Prostate gland (tissue), 2 donors: ENCODE measurements around the gene TEX52. TPM values are rescaled to one million over a fixed set of nuclear protein-coding genes. Genes with fewer than 3 reads are reported as not detected.

ENCODE experiments used
- DNase-seq: peaks from one replicate; pipeline ENCODE4 v3.0.0-alpha.2; 2019; ENCODE audit warnings: low spot score
- H3K27ac ChIP-seq, 2 donors: fragments of 200-600 bp; sonication (generic); 2 replicates each; pipeline ENCODE4 v1.5.1; 2017 to 2019
- H3K27me3 ChIP-seq: fragments of 200-600 bp; sonication (generic); replicated peaks from 2 replicates; pipeline ENCODE4 v1.5.1; 2019; ENCODE audit not compliant: insufficient read depth
- H3K36me3 ChIP-seq, 2 donors: fragments of 200-600 bp; sonication (generic); 1 replicate in 1 of 2; 2 replicates in 1 of 2; pipeline versions ENCODE4 v1.5.1 to v1.8.1; 2017 to 2019
- H3K4me1 ChIP-seq: fragments of 200-600 bp; sonication (generic); replicated peaks from 2 replicates; pipeline ENCODE4 v1.5.1; 2019
- H3K4me3 ChIP-seq, 2 donors: fragments of 200-600 bp; sonication (generic); 2 replicates each; pipeline ENCODE4 v1.5.1; 2017 to 2019
- H3K9me3 ChIP-seq: fragments of 200-600 bp; sonication (generic); 2 replicates; pipeline ENCODE4 v1.5.1; 2017
- CTCF ChIP-seq, 4 experiments: fragments of 200-600 bp in 2 of 4; fragments of 450-650 bp in 2 of 4; sonication (generic) in 2 of 4; IDR thresholded peaks; 1 replicate in 3 of 4; 2 replicates in 1 of 4; pipeline ENCODE4 v1.5.1; 2016 to 2019; ENCODE audit warnings: antibody characterized with exemption in 4 of 4, mild to moderate bottlenecking in 2 of 4, moderate library complexity in 2 of 4
- POLR2A ChIP-seq: fragments of 450-650 bp; IDR thresholded peaks from one replicate; pipeline ENCODE4 v1.6.1; 2016; ENCODE audit warnings: antibody characterized with exemption, mild to moderate bottlenecking
- POLR2AphosphoS5 ChIP-seq: sonication (generic); formaldehyde crosslinking; IDR thresholded peaks from one replicate; pipeline ENCODE4 v1.6.1; 2017; ENCODE audit warnings: antibody characterized with exemption
- WGBS: methylation state at CpG from one replicate; pipeline ENCODE4 v1.1.5; 2018; 5-methylcytosine and 5-hydroxymethylcytosine counted together
- intact Hi-C: fragments of 100-400 bp; cut with DNase I; formaldehyde crosslinking; loops from one replicate; pipeline ENCODE4 v1.14.2; 2022
- total RNA-seq, 2 donors: library from RNA; depleted of rRNA; stranded (reverse); fragments of >200 nt; gene quantifications; one replicate each; pipeline ENCODE4 v1.1.0, GENCODE V29; 2016

The TEX52 gene
- total RNA-seq, 2 donors from 2014 or later: 0.85 TPM; not detected in 1

DNA sequence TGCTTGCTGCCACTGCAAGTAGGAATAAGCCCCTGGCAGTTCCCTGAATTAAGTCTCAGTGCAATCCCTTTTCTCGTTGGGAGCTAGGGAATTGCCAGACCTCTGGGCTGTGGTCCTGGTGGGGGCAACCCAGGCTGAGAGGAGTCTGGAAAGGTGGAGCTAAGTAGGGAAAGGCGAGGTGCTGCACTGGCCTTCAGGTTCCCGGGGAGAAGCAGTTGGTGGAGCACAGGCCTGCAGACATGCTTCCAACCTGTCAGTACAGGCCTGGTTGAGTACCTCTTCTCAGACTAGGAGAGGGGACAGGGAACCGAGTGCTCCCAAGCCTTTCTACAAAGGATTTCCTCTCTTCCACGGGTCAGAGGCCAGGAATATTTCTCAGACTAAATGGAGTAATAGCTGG lies 23.5 kb downstream of the TEX52 start:
- intact Hi-C loops: no loop called here
- Histone ChIP-seq H3K4me1 (peaks cover 6% of the 10 kb centered on the region), H3K9me3 (no peaks in the 10 kb centered on the region), H3K27ac (no peak overlapping the region), H3K27me3 (no peaks in the 10 kb centered on the region), H3K4me3 (no peak overlapping the region), H3K36me3 (no peaks in the 10 kb centered on the region)
- WGBS: 35% methylated on average over 5 of the region's 5 CpGs
- no peak for DNase-seq
- no peak for TF ChIP-seq POLR2AphosphoS5
- no peak for TF ChIP-seq POLR2A
- TF ChIP-seq CTCF (IDR thresholded peaks at IDR 0.05): no peak

GRCh38 chr12:2832550-2833127 lies 24.2 kb downstream of the TEX52 start:
- TF ChIP-seq POLR2AphosphoS5 (no peak), POLR2A (no peak), CTCF (IDR thresholded peaks at IDR 0.05) (no peak)
- Histone ChIP-seq H3K4me3 (no peak overlapping the region), H3K9me3 (no peaks in the 10 kb centered on the region), H3K36me3 (no peaks in the 10 kb centered on the region), H3K27ac (no peak overlapping the region), H3K4me1 (peaks cover 6% of the 10 kb centered on the region), H3K27me3 (no peaks in the 10 kb centered on the region)
- 64% methylated on average over 6 of the region's 6 CpGs for WGBS
- intact Hi-C loops: no loop called here
- no peak for DNase-seq

- TF ChIP-seq POLR2AphosphoS5 (no peak), POLR2A (no peak), CTCF (IDR thresholded peaks at IDR 0.05) (no peak)
- H3K27ac ChIP-seq: no peak overlapping the region
- no peaks in the 10 kb centered on the region for H3K9me3 ChIP-seq
- H3K4me1 ChIP-seq: no peaks in the 10 kb centered on the region
- 95% methylated on average over 6 of the region's 6 CpGs for WGBS
- intact Hi-C loops: no loop called here
- DNase-seq: no peak
- H3K36me3 ChIP-seq: peaks cover 0 to 11% of the 10 kb centered on the region in 2 donors
- H3K27me3 ChIP-seq: no peaks in the 10 kb centered on the region
- H3K4me3 ChIP-seq: no peak overlapping the region
These were observed 27.6 kb downstream of the TEX52 start for GRCh38 chr12:2829275-2829674.

DNA sequence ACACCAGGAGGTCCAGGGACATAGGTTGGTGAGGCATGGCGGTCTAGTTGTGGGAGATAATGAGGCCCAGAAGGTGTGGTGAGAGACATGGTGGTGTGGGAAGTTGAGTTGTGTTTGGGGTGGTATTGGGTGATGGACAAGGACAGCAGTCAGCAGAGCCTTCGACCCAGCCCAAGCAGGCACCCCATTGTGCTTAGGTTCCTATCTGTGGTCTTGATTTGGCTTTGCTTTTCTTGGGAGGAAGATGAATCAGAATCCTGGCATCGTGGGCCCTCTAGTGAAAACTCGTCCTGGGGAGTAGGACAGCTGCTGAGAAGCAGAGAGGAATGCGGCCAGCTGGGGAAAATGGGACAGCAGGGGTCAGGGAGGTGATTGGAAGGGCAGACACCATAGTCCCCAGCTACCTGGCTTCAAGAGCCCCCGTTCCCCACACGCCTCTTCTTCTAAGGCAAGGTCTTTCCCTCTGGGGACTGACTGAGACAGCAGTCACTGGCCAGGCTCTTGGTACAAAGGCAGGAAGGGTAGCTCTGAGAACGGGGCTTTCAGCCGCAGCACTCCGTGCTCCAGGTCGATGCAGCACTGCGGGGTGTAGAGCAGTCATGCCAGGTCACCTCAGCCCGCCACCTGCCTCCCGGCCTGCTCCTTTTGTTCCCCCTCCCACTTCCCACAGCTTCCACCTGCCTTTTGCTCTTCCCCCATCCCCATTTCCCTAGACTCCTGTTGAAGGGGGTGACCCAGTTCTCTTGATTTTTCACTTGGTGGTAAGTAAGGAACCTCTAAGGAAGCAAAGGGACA lies 29.9 kb downstream of the TEX52 start:
- 87% methylated on average over 14 of the region's 14 CpGs for WGBS
- intact Hi-C loops: no loop called here
- Histone ChIP-seq H3K27ac (no peak overlapping the region), H3K4me1 (no peaks in the 10 kb centered on the region), H3K9me3 (no peaks in the 10 kb centered on the region), H3K27me3 (no peaks in the 10 kb centered on the region), H3K4me3 (no peak overlapping the region), H3K36me3 (peaks cover 6 to 26% of the 10 kb centered on the region in 2 donors)
- no peak for DNase-seq
- TF ChIP-seq CTCF (IDR thresholded peaks at IDR 0.05): no peak
- no peak for TF ChIP-seq POLR2A
- TF ChIP-seq POLR2AphosphoS5: no peak

- peaks cover 6 to 26% of the 10 kb centered on the region in 2 donors for H3K36me3 ChIP-seq
- WGBS: 92% methylated on average over 3 of the region's 3 CpGs
- H3K9me3 ChIP-seq: no peaks in the 10 kb centered on the region
- no peak overlapping the region for H3K4me3 ChIP-seq
- no peaks in the 10 kb centered on the region for H3K27me3 ChIP-seq
- TF ChIP-seq POLR2AphosphoS5: no peak
- TF ChIP-seq POLR2A: no peak
- no peak for TF ChIP-seq CTCF (IDR thresholded peaks at IDR 0.05)
- DNase-seq: no peak
- intact Hi-C loops: no loop called here
- H3K4me1 ChIP-seq: no peaks in the 10 kb centered on the region
- no peak overlapping the region for H3K27ac ChIP-seq
These were observed 30.8 kb downstream of the TEX52 start for GRCh38 chr12:2826036-2826435.
